Measurements from ENCODE around the gene ZFYVE27.

GRCh38 chr10:97734021-97734420, 2.9 kb upstream of the ZFYVE27 start:
- TF ChIP-seq, protein P1, sequence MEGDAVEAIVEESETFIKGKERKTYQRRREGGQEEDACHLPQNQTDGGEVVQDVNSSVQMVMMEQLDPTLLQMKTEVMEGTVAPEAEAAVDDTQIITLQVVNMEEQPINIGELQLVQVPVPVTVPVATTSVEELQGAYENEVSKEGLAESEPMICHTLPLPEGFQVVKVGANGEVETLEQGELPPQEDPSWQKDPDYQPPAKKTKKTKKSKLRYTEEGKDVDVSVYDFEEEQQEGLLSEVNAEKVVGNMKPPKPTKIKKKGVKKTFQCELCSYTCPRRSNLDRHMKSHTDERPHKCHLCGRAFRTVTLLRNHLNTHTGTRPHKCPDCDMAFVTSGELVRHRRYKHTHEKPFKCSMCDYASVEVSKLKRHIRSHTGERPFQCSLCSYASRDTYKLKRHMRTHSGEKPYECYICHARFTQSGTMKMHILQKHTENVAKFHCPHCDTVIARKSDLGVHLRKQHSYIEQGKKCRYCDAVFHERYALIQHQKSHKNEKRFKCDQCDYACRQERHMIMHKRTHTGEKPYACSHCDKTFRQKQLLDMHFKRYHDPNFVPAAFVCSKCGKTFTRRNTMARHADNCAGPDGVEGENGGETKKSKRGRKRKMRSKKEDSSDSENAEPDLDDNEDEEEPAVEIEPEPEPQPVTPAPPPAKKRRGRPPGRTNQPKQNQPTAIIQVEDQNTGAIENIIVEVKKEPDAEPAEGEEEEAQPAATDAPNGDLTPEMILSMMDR (IDR thresholded peaks at IDR 0.05; ENCODE audit: borderline replicate concordance, extremely low read depth, low read length, poor library complexity, severe bottlenecking) = no peak
- no peak for TF ChIP-seq EZH2 (IDR thresholded peaks at IDR 0.05; ENCODE audit: borderline replicate concordance, low read depth, low read length, severe bottlenecking)
